Measurements from ENCODE around the gene MYCBP. TPM values are rescaled to one million over a fixed set of nuclear protein-coding genes. Genes with fewer than 3 reads are reported as not detected.

The MYCBP gene, protein sequence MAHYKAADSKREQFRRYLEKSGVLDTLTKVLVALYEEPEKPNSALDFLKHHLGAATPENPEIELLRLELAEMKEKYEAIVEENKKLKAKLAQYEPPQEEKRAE
- total RNA-seq = 21.6 TPM
- long read RNA-seq, transcript MYCBP-201 (5 exons, 2,818 nt) = major isoform, 16 of 19 reads
- long read RNA-seq, partial matches to known transcripts = 1 of 19 reads
- long read RNA-seq, other reads (novel, unspliced or antisense) = 0 of 19 reads

DNA sequence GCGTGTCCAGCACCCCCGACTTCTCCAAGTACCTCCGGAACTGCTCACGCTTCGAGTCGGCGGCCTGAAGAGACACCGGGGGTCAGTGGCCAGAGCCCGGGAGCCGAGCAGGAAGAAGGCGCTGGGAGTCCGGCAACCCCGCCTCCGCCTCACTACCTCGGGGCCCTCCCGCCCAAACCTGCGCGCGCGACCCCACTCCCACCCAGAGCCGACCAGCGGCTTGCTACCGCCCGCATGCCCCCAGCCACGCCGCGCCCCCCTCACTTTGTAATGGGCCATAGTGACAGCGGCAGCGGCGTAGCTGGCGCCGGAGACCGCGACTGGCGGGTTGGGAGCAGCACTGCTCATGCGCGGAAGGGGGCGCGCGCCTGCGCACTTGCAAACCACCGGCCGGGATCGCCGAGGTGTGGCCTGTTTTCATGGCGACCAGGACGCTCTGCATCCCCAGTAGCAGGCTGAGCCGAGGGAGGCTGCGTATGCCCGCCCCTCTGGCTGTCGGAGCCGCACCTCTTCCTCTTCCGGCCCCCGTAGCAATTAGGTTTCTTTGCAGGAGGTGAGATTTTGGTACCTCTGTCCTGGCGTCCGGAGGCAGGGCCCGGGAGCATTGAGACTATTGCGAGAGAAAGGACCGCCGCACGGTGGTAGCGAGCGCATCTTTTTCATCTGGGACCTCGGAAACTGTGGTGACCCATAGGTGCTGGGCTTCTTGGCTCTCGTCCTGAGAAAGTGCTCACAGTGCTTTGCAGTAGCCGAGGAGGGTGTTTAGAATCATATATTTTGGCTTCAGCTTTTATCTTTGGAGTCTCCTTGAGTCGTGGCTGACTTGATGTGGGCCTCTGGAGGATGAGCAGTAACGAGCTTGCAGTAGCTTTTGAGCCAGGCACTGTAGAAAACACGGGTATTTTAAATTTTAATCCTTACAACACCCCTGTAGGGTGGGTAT, at the start of gene MYCBP:
Gene MYCBP, minus strand, starts transcription at position 322 of the 943 bp plus-strand sequence. Its CDS starts 43 bp downstream, at position 279.
- peak; percentile 100 for ATAC-seq
- intact Hi-C loops (cut with DNase I) = no loop called here
- peaks cover 18% of the 10 kb centered on the region for H3K4me1 ChIP-seq
- H3K27me3 ChIP-seq (ENCODE audit: low read depth) = no peaks in the 10 kb centered on the region
- peak; percentile 98 for DNase-seq
- H3K36me3 ChIP-seq = no peaks in the 10 kb centered on the region
- no peaks in the 10 kb centered on the region for H3K9me3 ChIP-seq
- H3K4me3 ChIP-seq = peak within 1 kb of the TSS; percentile 89
- peak; percentile 39 for TF ChIP-seq CTCF (IDR thresholded peaks at IDR 0.05)
- peak within 1 kb of the TSS; percentile 76 for H3K27ac ChIP-seq

DNA sequence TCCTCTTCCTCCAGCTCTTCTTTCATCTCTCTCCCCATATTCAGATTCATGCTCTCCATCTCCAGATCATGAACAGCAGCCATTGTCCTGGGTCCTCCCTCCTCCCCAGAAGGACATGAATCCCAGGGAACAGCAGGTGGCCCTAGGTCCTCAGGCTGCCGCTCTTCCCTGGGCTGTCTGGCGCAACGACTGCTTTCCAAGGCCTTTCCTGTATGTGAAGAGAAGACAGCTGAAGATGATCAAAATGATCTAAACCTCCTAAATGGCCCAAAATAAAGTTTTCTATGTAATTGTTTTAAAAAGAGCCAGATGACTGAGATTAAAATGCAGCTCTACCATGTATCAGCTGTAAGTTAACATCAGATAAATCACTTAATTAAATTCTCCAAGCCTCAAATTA, 46.0 kb upstream of the MYCBP start:
- Histone ChIP-seq H3K4me3 (no peak overlapping the region), H3K9me3 (no peaks in the 10 kb centered on the region), H3K27me3 (ENCODE audit: low read depth) (no peaks in the 10 kb centered on the region), H3K36me3 (no peaks in the 10 kb centered on the region), H3K4me1 (no peaks in the 10 kb centered on the region), H3K27ac (no peak overlapping the region)
- intact Hi-C loops (cut with DNase I) = no loop called here
- no peak for ATAC-seq
- DNase-seq = no peak
- no peak for TF ChIP-seq CTCF (IDR thresholded peaks at IDR 0.05)

DNA sequence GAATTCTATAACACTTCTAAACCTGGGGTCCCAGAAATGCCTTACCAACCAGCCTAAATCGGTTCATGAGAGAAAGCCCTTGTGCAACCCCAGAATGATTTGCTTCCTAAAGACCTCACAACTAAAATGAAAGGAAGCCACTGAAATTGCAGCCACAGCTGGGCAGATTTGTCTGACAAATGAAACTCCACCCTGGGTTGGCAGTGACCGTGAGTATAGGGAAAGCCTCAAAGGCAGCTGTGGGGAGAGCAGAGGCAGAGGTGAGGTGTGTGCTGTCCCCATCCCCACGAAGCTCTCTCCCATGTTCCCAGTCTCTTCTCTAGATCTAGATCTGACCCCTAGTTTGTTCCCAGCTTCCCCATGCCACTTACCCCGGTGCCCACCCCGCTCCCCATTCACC, 45.4 kb upstream of the MYCBP start:
- no peaks in the 10 kb centered on the region for H3K4me1 ChIP-seq
- H3K9me3 ChIP-seq = no peaks in the 10 kb centered on the region
- H3K27me3 ChIP-seq (ENCODE audit: low read depth) = no peaks in the 10 kb centered on the region
- ATAC-seq (no peak), DNase-seq (no peak)
- no peak for TF ChIP-seq CTCF (IDR thresholded peaks at IDR 0.05)
- H3K4me3 ChIP-seq = no peak overlapping the region
- intact Hi-C loops (cut with DNase I) = no loop called here
- H3K36me3 ChIP-seq = no peaks in the 10 kb centered on the region
- H3K27ac ChIP-seq = no peak overlapping the region

- DNase-seq (no peak), ATAC-seq (no peak)
- no peak for TF ChIP-seq CTCF (IDR thresholded peaks at IDR 0.05)
- H3K27ac ChIP-seq = no peak overlapping the region
- no peaks in the 10 kb centered on the region for H3K4me1 ChIP-seq
- intact Hi-C loops (cut with DNase I) = no loop called here
- no peaks in the 10 kb centered on the region for H3K36me3 ChIP-seq
- H3K4me3 ChIP-seq = no peak overlapping the region
- H3K9me3 ChIP-seq = no peaks in the 10 kb centered on the region
- no peaks in the 10 kb centered on the region for H3K27me3 ChIP-seq (ENCODE audit: low read depth)
Observed at GRCh38 chr1:38917772-38918171, 44.6 kb upstream of the MYCBP start.

GRCh38 chr1:38917337-38917736, 44.2 kb upstream of the MYCBP start:
- Histone ChIP-seq H3K27me3 (ENCODE audit: low read depth) (no peaks in the 10 kb centered on the region), H3K27ac (no peak overlapping the region), H3K36me3 (no peaks in the 10 kb centered on the region), H3K9me3 (no peaks in the 10 kb centered on the region), H3K4me1 (no peaks in the 10 kb centered on the region), H3K4me3 (no peak overlapping the region)
- DNase-seq (no peak), ATAC-seq (no peak)
- no peak for TF ChIP-seq CTCF (IDR thresholded peaks at IDR 0.05)
- intact Hi-C loops (cut with DNase I) = no loop called here
